Common myeloid progenitor, CD34-positive (primary cell): ENCODE measurements around the gene ARHGAP26.
"Not testable (repeated sequence)": the region's sequence is repeated elsewhere in the genome, so short reads cannot be mapped to it uniquely, and the experiment has no call there.

Source experiments
- CTCF ChIA-PET: fragments of 350-600 bp; sonication (Branson Sonifier 250); formaldehyde crosslinking; loops from one replicate; lab custom pipeline; 2021; ENCODE audit warnings: antibody characterized with exemption; lab: Charles Lee
- POLR2A ChIA-PET: fragments of 350-600 bp; sonication (Branson Sonifier 250); formaldehyde crosslinking; loops from one replicate; lab custom pipeline; 2021; ENCODE audit warnings: antibody characterized with exemption; lab: Charles Lee
- DNase-seq, 3 donors: peaks; one replicate each; pipeline versions ENCODE4 v3.0.0 to v3.0.0-alpha.2; 2013
- H3K27ac ChIP-seq, 2 experiments: 1 replicate in 1 of 2; 2 replicates in 1 of 2; pipeline ENCODE4 v1.7.0; 2013; ENCODE audit warnings: inconsistent platforms in 2 of 2, low read length in 2 of 2, mild to moderate bottlenecking in 2 of 2, low read depth in 1 of 2, moderate library complexity in 1 of 2; ENCODE audit not compliant: severe bottlenecking in 2 of 2, insufficient read depth in 1 of 2, poor library complexity in 1 of 2
- H3K27me3 ChIP-seq, 5 experiments: replicated peaks in 2 of 5; 1 replicate in 3 of 5; 2 replicates in 2 of 5; pipeline versions ENCODE4 v1.6.1 to v1.7.0; 2013; ENCODE audit warnings: low read length in 4 of 5, mild to moderate bottlenecking in 2 of 5, moderate library complexity in 2 of 5, inconsistent platforms in 1 of 5; ENCODE audit not compliant: insufficient read depth in 5 of 5, control insufficient read depth in 4 of 5
- H3K36me3 ChIP-seq, 4 experiments: 1 replicate in 2 of 4; 2 replicates in 2 of 4; pipeline versions ENCODE4 v1.6.1 to v1.7.0; 2013; ENCODE audit warnings: low read length in 3 of 4, control low read depth in 1 of 4, mild to moderate bottlenecking in 1 of 4; ENCODE audit not compliant: control insufficient read depth in 4 of 4, insufficient read depth in 4 of 4
- H3K4me1 ChIP-seq, 4 experiments: 1 replicate in 3 of 4; 2 replicates in 1 of 4; pipeline versions ENCODE4 v1.6.1 to v1.7.1; 2013; ENCODE audit warnings: low read length in 3 of 4, mild to moderate bottlenecking in 3 of 4, control low read depth in 1 of 4, inconsistent platforms in 1 of 4, moderate library complexity in 1 of 4; ENCODE audit not compliant: control insufficient read depth in 4 of 4, insufficient read depth in 4 of 4; ENCODE audit errors: control extremely low read depth in 1 of 4
- H3K4me3 ChIP-seq, 7 experiments: 1 replicate in 4 of 7; 2 replicates in 3 of 7; pipeline versions ENCODE4 v1.5.1 to v1.7.0; 2013; ENCODE audit warnings: mild to moderate bottlenecking in 7 of 7, low read length in 6 of 7, moderate library complexity in 6 of 7, inconsistent platforms in 2 of 7, low read depth in 2 of 7, control low read depth in 1 of 7; ENCODE audit not compliant: insufficient read depth in 4 of 7, control insufficient read depth in 1 of 7; ENCODE audit errors: extremely low read depth in 1 of 7
- H3K9me3 ChIP-seq, 5 experiments: 1 replicate in 4 of 5; 2 replicates in 1 of 5; pipeline versions ENCODE4 v1.6.1 to v1.7.1; 2013; ENCODE audit warnings: low read length in 4 of 5, mild to moderate bottlenecking in 2 of 5, inconsistent platforms in 1 of 5, low read depth in 1 of 5, moderate library complexity in 1 of 5; ENCODE audit not compliant: control insufficient read depth in 4 of 5, insufficient read depth in 2 of 5; ENCODE audit errors: control extremely low read depth in 1 of 5
- WGBS: methylation state at CpG from one replicate; pipeline ENCODE4 v1.1.5; 2013; ENCODE audit not compliant: insufficient coverage; 5-methylcytosine and 5-hydroxymethylcytosine counted together

ARHGAP26 gene

GRCh38 chr5:143199843-143200242 is 429.7 kb downstream of the ARHGAP26 start:
- POLR2A ChIA-PET = no interaction called here
- Histone ChIP-seq H3K4me1 (no peaks in the 10 kb centered on the region), H3K27ac (no peak overlapping the region), H3K9me3 (peaks cover 0 to 13% (median 3%) of the 10 kb centered on the region in 5 experiments), H3K4me3 (no peak overlapping the region), H3K27me3 (no peaks in the 10 kb centered on the region), H3K36me3 (no peaks in the 10 kb centered on the region)
- CTCF ChIA-PET = no interaction called here
- no peak for DNase-seq
- 92% methylated on average over 2 of the region's 2 CpGs for WGBS

- no peak for DNase-seq
- ChIA-PET POLR2A (no interaction called here), CTCF (interaction anchor here (0.7 kb wide), 1 partner anchor 43 kb away, joined by 3 read pairs; no protein-coding TSS in a partner anchor)
- Histone ChIP-seq H3K4me1 (no peaks in the 10 kb centered on the region), H3K36me3 (no peaks in the 10 kb centered on the region), H3K4me3 (no peak overlapping the region), H3K27me3 (no peaks in the 10 kb centered on the region), H3K9me3 (peaks cover 0 to 13% (median 3%) of the 10 kb centered on the region in 5 experiments), H3K27ac (no peak overlapping the region)
- WGBS = no CpG with 5 or more reads among the region's 1 CpG
Observed at GRCh38 chr5:143200781-143201398, 430.7 kb downstream of the ARHGAP26 start.

DNA sequence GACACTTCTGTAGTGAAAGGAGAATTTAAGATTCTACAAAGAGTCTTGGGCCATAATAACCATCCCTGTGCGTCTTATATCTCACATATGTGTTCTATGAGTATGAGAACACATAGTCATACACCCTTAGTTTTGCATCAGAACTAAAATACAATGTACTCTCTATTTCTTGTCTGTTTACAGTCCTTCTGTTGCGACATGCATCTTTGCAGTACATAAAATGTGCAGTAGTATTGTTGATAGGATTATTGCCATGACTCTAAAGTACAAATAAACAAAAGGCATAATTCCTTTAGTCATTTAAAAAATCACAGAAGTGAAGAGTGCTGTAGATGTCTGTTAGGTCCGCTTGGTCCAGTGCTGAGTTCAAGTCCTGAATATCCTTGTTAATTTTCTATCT is 431.4 kb downstream of the ARHGAP26 start:
- Histone ChIP-seq H3K4me3 (no peak overlapping the region), H3K36me3 (no peaks in the 10 kb centered on the region), H3K9me3 (peaks cover 0 to 13% (median 3%) of the 10 kb centered on the region in 5 experiments), H3K27me3 (no peaks in the 10 kb centered on the region), H3K27ac (no peak overlapping the region), H3K4me1 (no peaks in the 10 kb centered on the region)
- CTCF ChIA-PET = no interaction called here
- DNase-seq = no peak
- WGBS = 80% methylated on average over 1 of the region's 3 CpGs
- POLR2A ChIA-PET = no interaction called here

GRCh38 chr5:143203301-143203956 is 433.3 kb downstream of the ARHGAP26 start:
- WGBS = no CpG with 5 or more reads among the region's 4 CpGs
- H3K4me1 ChIP-seq = peaks cover 0 to 10% (median 3%) of the 10 kb centered on the region in 4 experiments
- H3K9me3 ChIP-seq, POLR2A ChIA-PET, H3K27me3 ChIP-seq, H3K27ac ChIP-seq, H3K36me3 ChIP-seq, CTCF ChIA-PET, DNase-seq, H3K4me3 ChIP-seq: not testable (repeated sequence)

DNA sequence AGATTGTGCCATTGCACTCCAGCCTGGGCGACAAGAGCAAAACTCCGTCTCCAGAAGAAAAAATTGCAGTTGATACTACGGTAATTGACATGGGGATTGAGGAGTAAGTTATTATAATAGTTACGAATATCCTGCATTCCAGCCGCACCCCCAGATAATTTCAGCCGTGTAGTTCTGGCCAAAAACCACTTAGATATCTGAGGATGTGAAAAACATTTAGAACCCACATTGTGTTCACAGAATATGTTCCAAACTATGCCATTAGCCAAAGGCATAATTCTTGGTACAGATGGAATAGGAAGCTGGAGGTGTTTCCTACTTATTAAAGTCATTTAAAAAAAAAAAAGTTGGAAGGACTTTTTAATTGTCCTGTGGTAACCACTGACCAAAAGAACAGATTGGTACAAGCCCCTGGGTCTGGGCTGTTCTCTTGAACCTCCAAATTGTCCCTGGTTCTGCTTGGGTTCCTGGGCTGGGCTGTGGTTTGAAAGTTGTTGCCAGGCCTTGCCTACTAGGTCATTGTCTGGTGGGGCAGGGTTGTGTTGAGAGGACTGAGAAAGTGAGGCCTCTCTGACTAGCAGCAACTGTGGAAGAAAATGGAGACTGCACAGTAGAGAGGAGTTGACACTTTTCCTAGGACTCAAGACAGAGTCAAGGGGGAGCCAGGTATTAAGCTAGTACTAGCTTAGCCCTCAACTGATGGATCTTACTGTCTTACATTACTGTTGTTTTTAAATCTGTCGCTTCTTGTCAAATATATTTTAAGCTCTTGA is 434.5 kb downstream of the ARHGAP26 start:
- DNase-seq = no peak
- POLR2A ChIA-PET = no interaction called here
- no peaks in the 10 kb centered on the region for H3K36me3 ChIP-seq
- no peak overlapping the region for H3K27ac ChIP-seq
- CTCF ChIA-PET = interaction anchor here (1.1 kb wide), 1 partner anchor 9 kb away, joined by 3 read pairs; no protein-coding TSS in a partner anchor
- H3K27me3 ChIP-seq = no peaks in the 10 kb centered on the region
- H3K4me1 ChIP-seq = peaks cover 0 to 10% (median 3%) of the 10 kb centered on the region in 4 experiments
- peaks cover 0 to 3% (median 0%) of the 10 kb centered on the region in 5 experiments for H3K9me3 ChIP-seq
- WGBS = 100% methylated on average over 1 of the region's 7 CpGs
- no peak overlapping the region for H3K4me3 ChIP-seq

- peaks cover 0 to 3% (median 0%) of the 10 kb centered on the region in 5 experiments for H3K9me3 ChIP-seq
- ChIA-PET POLR2A (no interaction called here), CTCF (interaction anchor here (1.1 kb wide), 1 partner anchor 10 kb away, joined by 3 read pairs; no protein-coding TSS in a partner anchor)
- no peaks in the 10 kb centered on the region for H3K27me3 ChIP-seq
- H3K4me1 ChIP-seq = peaks cover 0 to 10% (median 3%) of the 10 kb centered on the region in 4 experiments
- DNase-seq = peak in 2 of 3 donors; percentile 24 to 65
- H3K36me3 ChIP-seq = no peaks in the 10 kb centered on the region
- no peak overlapping the region for H3K27ac ChIP-seq
- no peak overlapping the region for H3K4me3 ChIP-seq
- 80% methylated on average over 1 of the region's 3 CpGs for WGBS
Observed at GRCh38 chr5:143205386-143205785, 435.2 kb downstream of the ARHGAP26 start.
